ENCODE data around the gene RFNG. TPM values are rescaled to one million over a fixed set of nuclear protein-coding genes. Genes with fewer than 3 reads are reported as not detected.

The RFNG gene
- total and polyA plus RNA-seq, 2 of the 13 experiments (the other 11 are each of a cell fraction or from before 2014, with no cell fraction given) = 61.4 to 64.0 TPM

- peak; percentile 71 for TF ChIP-seq PLSCR1 (CRISPR knock-in tag; IDR thresholded peaks at IDR 0.05; ENCODE audit: borderline replicate concordance)
- no peak for TF ChIP-seq TCF7 (IDR thresholded peaks at IDR 0.05; ENCODE audit: low read depth)
- no peak for TF ChIP-seq HOXD1 (CRISPR knock-in tag; IDR thresholded peaks at IDR 0.05)
- peak; percentile 27 for TF ChIP-seq REPIN1 (CRISPR knock-in tag; IDR thresholded peaks at IDR 0.05; ENCODE audit: borderline replicate concordance, low read depth)
- no peak for TF ChIP-seq ZNF780A (CRISPR knock-in tag; IDR thresholded peaks at IDR 0.05)
- TF ChIP-seq ISX (CRISPR knock-in tag; conservative IDR thresholded peaks at IDR 0.05) = peak; percentile 76; the same call in 1 of the 2 replicates
- TF ChIP-seq, protein P1, sequence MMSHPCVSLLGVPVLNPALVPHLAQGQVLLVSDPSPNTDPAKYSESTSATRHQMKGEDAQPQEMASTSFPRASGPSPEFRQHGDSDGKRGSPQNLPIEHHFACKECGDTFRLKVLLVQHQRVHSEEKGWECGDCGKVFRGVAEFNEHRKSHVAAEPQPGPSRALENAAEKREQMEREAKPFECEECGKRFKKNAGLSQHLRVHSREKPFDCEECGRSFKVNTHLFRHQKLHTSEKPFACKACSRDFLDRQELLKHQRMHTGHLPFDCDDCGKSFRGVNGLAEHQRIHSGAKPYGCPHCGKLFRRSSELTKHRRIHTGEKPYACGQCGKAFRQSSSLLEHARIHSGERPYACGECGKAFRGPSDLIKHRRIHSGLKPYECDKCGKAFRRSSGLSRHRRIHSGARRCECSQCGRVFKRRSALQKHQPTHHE (CRISPR knock-in tag; IDR thresholded peaks at IDR 0.05; ENCODE audit: borderline replicate concordance) = 0 out of 2 replicates have a peak, but pooled peaks have one; percentile 59
- TF ChIP-seq KDM5B (CRISPR knock-in tag; IDR thresholded peaks at IDR 0.05; ENCODE audit: borderline replicate concordance) = no peak; the same call in 1 of the 2 replicates
- peak; percentile 87; the same call in 1 of the 2 replicates for TF ChIP-seq TOPORS (CRISPR knock-in tag; IDR thresholded peaks at IDR 0.05)
- peak; percentile 75 for TF ChIP-seq NR2C2 (CRISPR knock-in tag; IDR thresholded peaks at IDR 0.05; ENCODE audit: borderline replicate concordance)
- TF ChIP-seq, protein P2, sequence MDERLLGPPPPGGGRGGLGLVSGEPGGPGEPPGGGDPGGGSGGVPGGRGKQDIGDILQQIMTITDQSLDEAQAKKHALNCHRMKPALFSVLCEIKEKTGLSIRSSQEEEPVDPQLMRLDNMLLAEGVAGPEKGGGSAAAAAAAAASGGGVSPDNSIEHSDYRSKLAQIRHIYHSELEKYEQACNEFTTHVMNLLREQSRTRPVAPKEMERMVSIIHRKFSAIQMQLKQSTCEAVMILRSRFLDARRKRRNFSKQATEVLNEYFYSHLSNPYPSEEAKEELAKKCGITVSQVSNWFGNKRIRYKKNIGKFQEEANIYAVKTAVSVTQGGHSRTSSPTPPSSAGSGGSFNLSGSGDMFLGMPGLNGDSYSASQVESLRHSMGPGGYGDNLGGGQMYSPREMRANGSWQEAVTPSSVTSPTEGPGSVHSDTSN (CRISPR knock-in tag; IDR thresholded peaks at IDR 0.05) = peak; percentile 76
- TF ChIP-seq, protein P3, sequence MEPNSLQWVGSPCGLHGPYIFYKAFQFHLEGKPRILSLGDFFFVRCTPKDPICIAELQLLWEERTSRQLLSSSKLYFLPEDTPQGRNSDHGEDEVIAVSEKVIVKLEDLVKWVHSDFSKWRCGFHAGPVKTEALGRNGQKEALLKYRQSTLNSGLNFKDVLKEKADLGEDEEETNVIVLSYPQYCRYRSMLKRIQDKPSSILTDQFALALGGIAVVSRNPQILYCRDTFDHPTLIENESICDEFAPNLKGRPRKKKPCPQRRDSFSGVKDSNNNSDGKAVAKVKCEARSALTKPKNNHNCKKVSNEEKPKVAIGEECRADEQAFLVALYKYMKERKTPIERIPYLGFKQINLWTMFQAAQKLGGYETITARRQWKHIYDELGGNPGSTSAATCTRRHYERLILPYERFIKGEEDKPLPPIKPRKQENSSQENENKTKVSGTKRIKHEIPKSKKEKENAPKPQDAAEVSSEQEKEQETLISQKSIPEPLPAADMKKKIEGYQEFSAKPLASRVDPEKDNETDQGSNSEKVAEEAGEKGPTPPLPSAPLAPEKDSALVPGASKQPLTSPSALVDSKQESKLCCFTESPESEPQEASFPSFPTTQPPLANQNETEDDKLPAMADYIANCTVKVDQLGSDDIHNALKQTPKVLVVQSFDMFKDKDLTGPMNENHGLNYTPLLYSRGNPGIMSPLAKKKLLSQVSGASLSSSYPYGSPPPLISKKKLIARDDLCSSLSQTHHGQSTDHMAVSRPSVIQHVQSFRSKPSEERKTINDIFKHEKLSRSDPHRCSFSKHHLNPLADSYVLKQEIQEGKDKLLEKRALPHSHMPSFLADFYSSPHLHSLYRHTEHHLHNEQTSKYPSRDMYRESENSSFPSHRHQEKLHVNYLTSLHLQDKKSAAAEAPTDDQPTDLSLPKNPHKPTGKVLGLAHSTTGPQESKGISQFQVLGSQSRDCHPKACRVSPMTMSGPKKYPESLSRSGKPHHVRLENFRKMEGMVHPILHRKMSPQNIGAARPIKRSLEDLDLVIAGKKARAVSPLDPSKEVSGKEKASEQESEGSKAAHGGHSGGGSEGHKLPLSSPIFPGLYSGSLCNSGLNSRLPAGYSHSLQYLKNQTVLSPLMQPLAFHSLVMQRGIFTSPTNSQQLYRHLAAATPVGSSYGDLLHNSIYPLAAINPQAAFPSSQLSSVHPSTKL (CRISPR knock-in tag; IDR thresholded peaks at IDR 0.05) = 0 out of 2 replicates have a peak, but pooled peaks have one; percentile 5
- no peak for TF ChIP-seq TCF7L2 (IDR thresholded peaks at IDR 0.05; ENCODE audit: low read depth, low read length)
- peak; percentile 81; the same call in 1 of the 2 replicates for TF ChIP-seq ZFAT (CRISPR knock-in tag; conservative IDR thresholded peaks at IDR 0.05)
- no peak for TF ChIP-seq ZBTB1 (CRISPR knock-in tag; IDR thresholded peaks at IDR 0.05; ENCODE audit: borderline replicate concordance)
- peak; percentile 65 for TF ChIP-seq GMEB1 (CRISPR knock-in tag; IDR thresholded peaks at IDR 0.05; ENCODE audit: borderline replicate concordance)
- peak; percentile 25; the same call in 1 of the 2 replicates for TF ChIP-seq FOXA3 (CRISPR knock-in tag; IDR thresholded peaks at IDR 0.05)
- no peak for TF ChIP-seq ZNF136 (CRISPR knock-in tag; IDR thresholded peaks at IDR 0.05; ENCODE audit: low read depth)
- peak; percentile 24; the same call in 1 of the 2 replicates for TF ChIP-seq IRX3 (CRISPR knock-in tag; IDR thresholded peaks at IDR 0.05; ENCODE audit: borderline replicate concordance, low read depth)
Measured at GRCh38 chr17:82098169-82098938, 46.7 kb upstream of the RFNG start, which contains the start of gene FASN (continued).
